ENCODE results near the gene DPM3.

Gene DPM3

DNA sequence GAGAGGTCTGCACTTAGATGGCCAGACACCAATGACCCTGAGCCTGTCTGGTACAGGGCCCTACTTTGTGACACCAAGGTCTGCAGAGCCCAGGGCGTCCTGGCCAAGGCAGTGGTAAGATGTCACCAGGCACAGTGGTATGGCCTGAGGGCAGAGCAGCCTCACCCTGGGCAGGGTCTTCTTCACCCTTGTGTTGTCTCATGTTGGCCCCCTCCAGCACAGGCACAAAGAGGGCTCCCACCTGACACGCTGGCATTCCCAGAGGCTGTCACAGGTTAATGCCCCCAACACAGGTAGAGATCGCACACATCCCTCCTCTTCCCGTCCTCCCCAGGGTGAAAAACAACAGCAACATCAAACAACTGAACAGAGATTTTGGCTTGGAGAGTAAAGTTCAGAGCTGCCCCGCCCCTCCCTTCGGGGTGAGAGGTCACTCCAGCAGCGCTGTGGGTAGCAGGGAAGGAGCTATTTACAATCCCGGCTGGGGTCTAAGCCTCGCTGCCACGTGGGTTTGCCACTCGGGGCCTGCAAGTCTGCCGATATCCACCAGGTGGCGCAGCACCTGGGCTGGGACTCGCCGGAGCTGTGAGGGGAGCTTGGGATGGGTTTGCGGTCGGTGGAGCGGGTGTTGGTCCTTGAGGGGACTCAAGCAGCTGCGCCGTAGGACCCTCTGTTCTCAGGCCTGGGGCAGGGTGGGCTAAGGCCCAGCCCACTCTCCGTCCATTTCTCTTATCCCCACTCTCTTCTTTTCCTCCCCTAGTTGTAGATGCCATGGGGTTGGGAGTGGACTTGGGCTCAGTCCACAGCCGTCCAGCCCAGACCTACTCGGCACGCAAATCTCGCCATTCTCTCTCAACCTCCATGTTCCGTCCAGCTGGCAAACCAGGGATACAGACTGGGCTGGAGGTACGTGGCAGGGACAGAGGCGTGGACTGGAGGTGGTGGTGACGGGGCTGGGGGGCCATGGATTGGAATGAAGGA, 49.0 kb downstream of the DPM3 start:
- FAIRE-seq: peak; percentile 11
